Stimulated activated CD8-positive, alpha-beta memory T cell treated with anti-CD3 and anti-CD28 coated beads, Interleukin-12 subunit alpha, Interleukin-12 subunit beta, amount 100 ng/mL, for 4 hours (primary cell): ENCODE data around the gene CUBN.

Experiments used
- DNase-seq: peaks from one replicate; pipeline ENCODE4 v3.0.0-alpha.2; 2020; ENCODE audit warnings: low read depth

CUBN gene

DNA sequence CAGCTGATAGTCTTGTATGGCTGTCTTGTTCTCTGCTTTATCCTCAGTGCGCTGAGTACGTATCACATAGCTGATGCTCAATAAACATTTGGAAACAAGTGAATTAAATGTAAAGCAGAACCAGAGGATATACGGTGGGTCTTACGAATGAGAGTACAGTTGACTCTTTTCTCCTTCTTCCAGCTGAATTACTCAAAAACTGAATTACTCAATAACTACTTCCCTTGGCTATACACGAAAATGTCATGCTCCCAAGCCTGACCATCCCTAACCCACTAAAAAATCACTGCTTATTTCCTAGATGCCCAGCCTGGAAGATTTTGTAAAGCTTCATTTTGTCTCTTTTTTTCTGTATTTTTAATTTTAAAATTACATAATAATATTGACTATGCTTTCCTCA, 309.2 kb downstream of the CUBN start:
- DNase-seq, result no peak

DNA sequence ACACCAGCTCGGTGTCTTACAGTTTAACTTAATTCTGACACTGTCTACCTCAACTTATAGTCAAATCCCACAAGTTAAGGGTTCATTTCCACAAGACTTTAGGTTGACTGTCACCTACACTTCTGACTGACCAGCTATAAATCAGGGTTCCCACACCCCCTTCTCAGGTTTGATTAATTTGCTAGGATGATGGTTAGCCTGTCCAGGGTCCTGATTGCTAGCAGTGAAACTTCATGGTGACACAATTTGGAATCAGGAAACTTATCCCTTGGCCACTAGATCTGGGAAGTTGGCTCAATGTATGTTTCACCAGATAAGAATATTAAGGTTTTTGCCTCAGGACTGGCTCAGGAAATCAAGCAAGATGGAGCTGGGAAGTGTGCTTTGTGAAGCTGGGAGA, 309.6 kb downstream of the CUBN start:
- no peak for DNase-seq

DNA sequence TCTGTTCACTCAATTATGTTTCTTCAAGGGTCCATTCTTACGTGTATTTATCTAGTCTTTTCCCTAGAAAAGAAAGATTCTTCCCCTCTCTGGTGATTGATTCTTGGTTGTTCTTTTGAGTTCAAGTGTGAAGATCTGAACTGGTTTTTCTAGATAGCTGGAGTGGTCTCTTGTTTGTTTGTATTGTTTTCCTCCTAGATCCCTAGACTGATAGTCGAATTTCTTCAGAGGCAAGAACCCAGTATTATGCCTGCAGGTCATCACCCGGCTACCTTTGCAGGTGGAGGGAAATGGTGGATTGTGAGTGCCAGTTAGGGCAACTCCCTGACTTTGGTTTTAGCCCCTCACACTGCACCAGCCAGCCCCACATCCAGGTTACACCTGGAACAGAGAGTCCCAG, 310.2 kb downstream of the CUBN start:
- no peak for DNase-seq

DNA sequence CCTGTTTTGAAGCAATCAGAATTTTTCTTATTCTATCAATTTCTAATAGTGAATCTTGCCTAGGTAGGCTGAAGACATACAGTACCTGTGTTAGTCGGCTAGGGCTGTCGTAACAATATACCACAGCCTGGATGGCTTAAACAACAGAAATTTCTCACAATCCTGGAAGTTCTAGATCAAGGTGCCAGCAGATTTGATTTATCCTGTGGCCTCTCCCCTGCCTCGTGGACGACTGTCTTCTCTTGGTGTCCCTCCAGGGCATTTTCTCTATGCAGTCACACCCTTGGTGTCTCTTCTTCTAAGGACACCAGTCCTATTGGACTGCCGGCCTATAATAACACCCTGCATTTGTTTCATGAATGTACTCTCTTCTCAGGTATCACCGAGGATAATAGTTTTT, 310.6 kb downstream of the CUBN start:
- DNase-seq, result no peak

DNA sequence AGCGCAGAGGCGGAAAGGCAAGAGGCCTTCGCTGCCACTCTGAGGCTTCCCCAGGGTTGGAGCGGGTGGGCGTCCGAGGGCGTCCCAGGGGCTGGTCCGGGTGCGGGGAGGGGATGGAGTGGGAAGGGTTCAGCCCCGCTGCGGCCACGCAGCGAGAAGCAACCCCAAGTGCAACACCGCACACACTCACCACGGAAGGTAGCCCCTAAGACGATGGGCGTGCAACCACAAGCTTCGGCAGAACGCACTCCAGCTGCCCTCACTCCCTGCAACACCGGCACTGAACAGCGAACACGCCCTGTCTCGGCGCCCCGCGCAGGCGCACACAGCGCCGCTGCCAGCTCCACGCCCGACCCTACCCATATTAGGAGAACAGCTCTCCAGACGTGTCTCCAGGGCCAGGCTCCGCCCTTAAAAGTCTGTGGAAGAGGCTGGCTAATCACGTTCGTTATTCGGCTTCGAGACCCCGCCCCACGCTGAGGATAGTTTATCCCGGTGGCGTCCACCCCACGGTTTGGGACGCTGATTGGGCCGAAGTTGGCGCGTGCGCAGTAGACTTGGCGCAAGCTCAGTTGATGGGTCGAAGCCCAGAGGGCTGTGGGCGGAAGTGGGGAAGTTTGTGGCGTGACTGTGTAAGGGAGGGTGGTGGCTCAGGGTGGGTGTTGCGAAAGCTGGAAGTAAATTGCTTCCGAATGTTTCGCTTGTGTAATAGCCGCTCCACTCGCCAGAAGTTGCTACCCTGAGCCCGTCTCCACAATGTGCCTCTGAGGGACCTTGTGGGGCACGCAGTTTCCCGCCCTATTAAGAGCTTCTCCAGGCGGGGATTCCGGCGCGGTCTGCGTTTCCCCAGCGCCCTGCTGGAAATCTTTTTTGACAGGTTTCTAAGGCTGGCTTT, 312.2 kb downstream of the CUBN start, which contains the start of gene RSU1:
Gene RSU1 (minus strand): TSS at position 300 of the 895 bp plus-strand sequence. CDS start 343 bp downstream, outside the sequence.
- DNase-seq, result peak; percentile 100

DNA sequence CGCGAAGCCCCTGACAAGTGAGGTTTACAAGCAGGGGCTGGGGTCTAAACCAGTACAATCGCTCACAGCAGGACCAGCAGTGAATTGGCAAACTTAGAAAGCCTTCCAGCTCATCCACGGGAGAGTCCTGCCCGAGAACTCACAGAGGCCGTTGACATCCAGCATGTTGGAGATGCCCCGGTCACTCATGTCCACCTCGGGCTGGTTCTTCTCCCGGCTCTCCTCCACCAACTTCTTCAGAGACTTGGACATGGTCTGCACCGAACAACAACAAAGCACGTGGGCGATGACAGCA, 312.8 kb downstream of the CUBN start:
- DNase-seq, result no peak

DNA sequence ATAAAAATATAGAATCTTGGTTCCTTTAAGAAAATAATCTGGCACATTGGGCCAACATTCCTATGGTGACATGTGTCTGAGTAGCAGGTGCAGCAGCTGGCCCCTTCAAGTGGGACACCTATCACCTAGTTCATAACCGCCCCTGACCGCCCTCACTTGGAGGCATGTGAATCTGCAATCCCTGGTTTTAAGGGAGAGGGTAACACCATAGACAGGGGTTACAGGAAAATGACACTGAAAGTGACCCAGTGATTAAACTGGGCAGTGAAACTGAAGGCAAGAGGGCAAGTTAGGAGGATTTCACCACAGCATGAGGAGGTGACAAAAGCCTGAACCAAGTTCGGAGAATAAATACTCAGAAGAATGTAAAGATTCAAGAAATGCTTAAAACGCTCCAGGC, 313.4 kb downstream of the CUBN start:
- no peak for DNase-seq

DNA sequence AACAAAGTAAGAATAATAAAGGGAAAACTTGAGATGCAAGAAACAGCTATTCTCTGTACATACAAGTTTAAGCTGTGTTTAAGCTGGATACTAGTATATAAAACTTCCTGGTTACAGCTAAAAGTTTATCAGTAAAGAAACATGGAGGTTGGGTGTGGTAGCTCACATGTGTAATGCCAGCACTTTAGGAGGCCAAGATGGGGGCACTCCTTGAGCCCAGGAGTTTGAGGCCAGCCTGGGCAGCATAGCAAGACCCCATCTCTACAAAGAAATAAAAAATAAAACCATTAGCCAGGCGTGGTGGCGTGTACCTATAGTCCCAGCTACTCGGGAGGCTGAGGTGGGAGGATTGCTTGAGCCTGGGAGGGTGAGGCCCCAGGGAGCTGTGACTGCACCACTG, 315.6 kb downstream of the CUBN start:
- DNase-seq, result no peak

DNA sequence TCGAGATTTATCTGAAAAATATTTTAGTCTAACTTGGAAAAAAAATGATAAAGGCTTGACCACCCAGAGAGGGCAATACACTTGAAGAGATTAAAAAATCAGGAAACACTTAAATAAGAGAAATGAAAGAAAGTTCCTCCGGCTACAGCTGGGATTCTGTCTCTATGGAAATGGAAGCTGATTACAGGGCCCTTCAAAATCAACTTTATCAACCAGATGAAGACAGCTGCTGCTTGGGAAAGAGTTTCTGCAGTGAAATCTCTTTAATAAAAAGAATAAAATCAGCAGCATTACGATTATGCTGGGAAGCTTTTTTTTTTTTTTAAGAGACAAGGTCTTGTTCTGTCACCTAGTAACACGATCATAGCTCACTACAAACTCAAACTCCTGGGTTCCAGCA, 316.9 kb downstream of the CUBN start:
- DNase-seq, result no peak

DNA sequence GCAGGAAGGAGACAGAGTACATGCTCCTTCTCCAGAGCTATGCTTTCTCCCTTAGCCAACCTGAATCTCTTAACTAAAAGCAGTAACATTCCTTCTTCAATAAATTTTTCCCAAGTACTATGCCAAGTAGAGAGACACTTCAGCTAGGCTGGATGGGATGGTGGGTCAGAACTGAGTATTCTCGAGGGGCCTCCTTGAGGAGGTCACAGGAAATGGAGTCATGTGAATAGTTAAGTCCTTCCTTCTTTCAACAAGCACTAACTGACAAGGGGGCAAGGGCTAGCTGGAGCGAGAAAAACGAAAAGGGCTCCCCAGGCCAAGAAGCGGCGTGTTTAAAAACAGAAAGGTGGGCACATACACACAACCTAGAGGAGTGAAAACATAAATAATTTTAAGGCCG, 317.8 kb downstream of the CUBN start:
- no peak for DNase-seq

DNA sequence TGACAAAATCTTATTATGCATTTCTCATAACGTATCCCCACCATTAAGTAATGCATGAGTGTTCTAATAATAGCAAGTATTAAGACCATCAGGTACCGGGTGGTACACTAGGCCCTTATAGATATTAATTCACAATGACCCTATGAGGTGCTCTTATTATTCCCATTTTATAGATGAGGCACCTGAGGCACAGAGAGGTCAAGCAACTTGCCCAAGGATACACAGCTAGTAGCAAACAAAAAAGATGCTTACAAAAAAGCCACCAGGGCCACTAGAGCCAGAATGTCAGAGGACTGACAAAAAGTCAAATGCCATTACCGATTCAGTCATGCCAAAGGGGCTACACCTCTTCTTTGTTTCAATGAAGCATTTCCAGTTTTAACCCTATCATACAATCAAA, 318.3 kb downstream of the CUBN start:
- DNase-seq, result no peak

DNA sequence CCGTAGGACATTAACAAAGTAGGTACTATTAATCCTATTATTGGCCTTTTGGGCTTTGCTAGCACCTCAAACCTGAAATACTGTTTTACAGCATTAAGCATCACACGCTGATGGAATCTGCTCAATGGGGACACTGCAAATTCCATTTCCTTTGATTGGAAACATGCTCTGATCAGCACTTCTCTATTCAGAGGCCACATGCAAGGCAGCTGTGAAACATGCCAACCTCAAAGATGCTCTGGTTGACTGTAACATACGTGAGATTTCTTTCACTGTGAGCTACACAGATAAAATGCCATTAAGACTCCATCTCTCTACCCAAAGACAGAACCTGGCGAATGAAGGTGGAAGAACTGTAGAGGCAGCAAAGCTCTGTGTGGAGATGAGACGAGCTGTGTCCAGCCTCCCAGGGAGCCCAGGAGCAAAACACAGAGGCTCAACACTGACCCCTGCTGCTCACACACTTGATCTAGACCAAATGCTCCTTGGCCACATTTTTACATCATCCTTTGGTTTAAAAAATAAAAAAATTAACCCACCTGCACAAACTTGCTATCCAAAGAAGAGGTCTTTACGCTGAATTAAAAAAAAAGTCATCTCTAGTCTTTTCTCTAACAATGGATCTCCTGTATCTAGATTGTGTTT, 320.4 kb downstream of the CUBN start:
- no peak for DNase-seq

DNA sequence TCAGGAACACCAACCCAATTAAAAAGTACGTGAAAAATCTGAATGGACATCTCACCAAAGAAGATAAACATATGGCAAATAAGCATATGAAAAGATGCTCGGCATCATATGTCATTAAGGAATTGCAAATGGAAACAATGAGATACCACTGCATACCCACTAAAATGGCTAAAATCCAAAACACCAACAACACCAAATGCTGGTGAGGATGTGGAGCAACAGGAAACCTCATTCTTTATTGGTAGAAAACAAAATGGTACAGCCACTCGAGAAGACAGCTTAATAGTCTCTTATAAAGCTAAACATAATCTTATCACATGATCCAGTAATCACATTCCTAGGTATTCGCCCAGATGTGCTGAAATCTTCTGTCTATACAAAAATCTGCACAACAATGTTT, 325.5 kb downstream of the CUBN start:
- DNase-seq, result no peak

DNA sequence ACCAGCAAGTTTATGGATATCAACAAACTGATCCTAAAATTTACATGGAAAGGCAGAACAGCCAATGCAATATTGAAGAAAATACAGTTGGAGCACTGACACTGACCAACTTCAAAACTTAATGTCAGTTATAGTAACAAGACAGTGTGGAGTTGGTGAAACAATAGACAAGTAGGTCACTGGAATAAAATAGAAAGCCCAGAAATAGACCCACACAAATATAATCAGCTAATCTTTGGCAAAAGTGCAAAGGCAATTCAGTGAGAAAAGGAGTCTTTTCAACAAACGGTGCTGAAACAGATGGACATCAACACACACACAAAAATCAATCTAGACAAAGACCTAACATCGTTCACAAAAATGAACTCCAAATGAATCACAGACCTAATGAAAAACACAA, 326.1 kb downstream of the CUBN start:
- no peak for DNase-seq

DNA sequence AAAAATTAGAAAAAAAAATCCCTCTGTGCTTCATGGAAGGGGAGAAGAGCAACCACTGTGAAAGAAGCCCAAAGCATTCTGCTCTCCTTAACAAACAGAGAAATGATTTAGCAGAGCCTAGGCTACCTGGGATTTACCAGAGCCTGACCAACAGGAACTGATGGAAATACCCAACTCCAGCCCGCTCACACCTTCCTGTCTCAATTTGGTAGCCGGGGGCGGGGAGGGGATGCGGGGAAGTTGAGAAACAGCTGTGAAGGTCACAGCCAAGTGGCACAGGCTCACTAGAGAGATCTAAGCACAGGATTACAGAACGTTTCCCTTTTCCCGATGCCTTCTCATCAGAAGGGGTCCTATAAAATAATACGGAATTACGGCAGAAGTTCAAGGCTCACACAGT, 330.0 kb downstream of the CUBN start:
- DNase-seq, result no peak

DNA sequence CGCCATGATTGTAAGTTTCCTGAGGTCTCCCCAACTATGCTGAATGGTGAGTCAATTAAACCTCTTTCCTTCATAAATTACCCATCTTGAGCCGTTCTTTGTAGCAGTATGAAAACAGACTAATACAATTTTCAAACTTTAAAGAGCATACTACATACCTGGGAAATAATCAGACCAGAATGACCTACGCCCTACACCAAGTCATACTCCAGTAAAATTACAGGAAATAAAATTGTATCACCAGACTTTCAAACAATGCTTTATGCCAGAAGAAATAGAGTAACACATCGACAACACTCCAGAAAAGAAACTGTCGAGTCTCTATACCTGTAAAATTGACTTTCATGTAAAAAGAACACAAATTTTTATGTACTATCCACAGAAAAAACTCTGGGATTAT, 331.0 kb downstream of the CUBN start:
- DNase-seq, result no peak

DNA sequence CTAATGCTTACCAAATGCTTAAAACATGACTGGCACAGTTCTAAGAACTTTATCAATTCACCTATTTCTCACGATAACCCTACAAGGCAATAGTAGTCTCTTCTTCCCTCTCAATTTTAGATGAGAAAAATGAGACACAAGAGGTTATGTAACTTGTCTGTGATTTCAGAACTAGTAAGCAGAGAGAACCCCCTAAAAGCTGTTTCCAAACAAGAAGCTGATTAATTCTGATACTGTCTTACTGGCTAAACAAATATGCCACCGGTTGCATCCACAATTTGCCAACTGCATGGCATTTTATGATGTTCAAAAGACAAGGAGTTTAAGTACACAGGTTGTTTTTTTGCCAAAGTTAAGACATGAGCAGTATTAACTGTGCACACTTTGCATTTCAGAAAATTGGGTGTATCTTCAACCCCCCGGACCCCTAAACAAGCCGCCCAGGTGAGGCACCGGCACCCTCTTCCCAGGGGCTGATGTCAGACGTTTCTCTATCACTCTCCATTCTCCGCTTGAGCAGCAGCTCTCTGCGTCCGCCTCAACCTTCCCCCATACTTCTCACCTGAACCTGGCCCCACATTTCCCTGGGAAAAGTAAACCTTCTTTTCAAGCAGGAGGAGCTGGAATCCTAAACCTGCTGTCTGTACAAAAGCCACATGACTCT, 334.1 kb downstream of the CUBN start:
- DNase-seq, result no peak

DNA sequence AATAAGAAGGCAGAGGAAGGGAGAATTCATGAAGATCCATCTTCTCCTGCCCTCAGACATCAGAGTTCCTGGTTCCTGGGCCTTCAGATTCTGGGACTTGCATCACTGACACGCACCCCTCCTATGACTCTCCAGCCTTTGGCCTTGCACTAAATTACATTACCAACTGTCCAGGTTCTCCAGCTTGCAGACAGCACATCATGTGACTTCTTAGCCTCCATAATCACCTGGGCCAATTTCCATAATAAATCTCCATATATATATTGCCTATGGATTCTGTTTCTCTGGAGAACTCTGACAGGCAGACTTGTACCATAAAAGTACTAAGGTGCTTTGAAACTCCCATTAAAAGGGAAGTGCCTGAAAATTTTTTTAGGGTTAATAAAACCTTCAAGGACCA, 335.6 kb downstream of the CUBN start:
- DNase-seq, result no peak

DNA sequence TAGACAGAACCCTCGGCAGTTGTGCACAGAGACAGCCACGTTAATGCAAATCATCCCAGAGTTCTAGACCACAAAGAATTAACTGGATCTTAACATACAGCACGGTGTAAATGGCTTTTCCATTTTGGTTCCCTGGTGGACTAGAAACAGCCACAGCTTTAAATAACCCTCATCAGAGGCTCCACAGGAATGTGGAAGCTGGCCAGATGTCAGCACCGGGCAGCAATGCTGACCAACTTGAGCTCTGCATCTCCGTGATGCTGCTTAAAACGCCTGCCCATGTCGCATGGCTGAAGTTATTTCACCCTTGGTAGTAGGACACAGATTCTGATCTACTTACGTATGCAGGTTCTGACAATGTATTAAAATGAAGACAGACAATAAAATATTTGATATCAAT, 336.9 kb downstream of the CUBN start:
- DNase-seq, result no peak

DNA sequence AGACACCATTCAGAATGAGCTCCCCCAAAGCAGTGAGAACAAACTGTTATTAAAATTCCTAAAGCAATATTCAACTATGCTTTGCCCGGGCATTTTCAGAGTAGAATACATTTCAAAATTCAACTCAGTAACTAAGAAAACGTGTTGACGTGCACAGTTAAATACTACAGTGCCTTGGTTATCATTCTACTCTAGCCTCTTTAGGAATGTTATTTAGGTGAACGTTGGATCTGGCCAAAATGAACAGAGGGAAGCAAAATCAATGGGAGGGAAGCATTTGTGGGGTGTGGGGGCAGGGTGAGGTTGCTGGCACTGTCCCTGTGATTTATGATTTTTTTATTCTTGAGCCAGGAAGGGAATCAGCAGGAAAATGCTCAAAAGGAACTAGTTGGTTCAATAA, 339.8 kb downstream of the CUBN start:
- no peak for DNase-seq

DNA sequence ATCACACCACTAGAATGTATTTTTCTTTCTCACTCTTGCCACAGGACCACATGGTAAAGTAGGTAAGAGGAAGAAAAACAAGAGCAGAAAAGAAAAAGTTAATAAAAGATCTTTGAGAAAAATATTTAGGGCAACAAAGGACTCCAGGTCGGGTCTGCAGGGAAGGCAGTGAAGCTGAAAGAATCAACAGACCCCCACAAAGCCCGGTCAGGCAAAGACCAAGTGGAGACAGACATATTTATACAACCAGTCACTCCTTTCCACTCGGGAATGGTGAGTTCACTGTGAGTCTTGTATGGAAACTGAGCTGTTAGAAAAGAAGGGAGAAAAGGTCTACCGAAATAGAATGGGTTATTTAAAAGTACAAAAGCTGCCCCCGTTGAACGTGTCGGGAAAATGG, 340.4 kb downstream of the CUBN start:
- no peak for DNase-seq

DNA sequence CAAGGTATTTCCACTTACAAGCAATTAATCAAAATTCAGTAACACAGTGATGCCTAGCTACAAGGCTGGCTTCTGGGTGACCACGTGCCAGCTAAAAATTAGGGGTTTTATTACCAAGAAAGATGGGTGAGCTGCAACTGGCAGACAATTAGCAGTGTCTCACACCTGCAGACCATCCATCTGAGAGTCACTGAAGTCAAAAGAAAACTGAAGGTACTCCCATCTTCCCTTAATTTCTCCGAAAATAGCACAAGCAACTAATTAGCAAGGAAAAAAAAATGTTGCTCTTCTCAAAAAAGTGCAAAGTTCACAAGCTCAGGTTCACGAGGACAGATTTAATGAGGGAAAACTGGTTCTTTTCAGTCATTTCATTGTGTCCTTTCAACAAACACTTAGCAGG, 340.8 kb downstream of the CUBN start:
- DNase-seq, result no peak

DNA sequence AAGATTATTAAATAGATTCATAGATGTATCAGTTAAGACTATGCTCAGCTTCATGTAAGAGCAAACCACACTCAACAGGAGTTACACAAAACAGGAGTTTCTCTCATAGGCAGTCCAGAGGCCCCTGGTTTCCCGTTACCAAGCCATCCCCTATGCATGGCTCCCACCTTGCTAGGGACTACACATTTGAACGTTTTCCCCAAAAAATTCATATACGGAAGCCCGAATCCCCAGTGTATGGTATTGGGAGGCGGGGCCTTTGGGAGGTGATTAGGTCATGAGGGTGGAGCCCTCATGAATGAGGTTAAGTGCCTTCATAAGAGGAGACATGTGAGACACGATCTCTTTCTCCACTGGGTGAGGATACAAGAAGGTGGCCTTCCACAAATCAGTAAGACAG, 341.5 kb downstream of the CUBN start:
- DNase-seq, result no peak
